Testis (tissue), 2 donors: Measurements from ENCODE around the gene PAIP2B.
"Not testable (repeated sequence)": the region's sequence is repeated elsewhere in the genome, so short reads cannot be mapped to it uniquely, and the experiment has no call there.

ENCODE experiments used
- POLR2A ChIP-seq: fragments of 450-650 bp; IDR thresholded peaks from one replicate; pipeline ENCODE4 v1.6.1; 2017; ENCODE audit warnings: antibody characterized with exemption, mild to moderate bottlenecking, moderate library complexity
- TF ChIP-seq, protein P1 (sequence below), 3 experiments: fragments of 450-650 bp in 2 of 3; fragments of 200-600 bp in 1 of 3; sonication (generic) in 1 of 3; IDR thresholded peaks; one replicate each; pipeline ENCODE4 v1.5.1; 2016 to 2019; ENCODE audit warnings: antibody characterized with exemption in 3 of 3, mild to moderate bottlenecking in 2 of 3, moderate library complexity in 1 of 3

- TF ChIP-seq POLR2A = not testable (repeated sequence)
- TF ChIP-seq, protein P1, sequence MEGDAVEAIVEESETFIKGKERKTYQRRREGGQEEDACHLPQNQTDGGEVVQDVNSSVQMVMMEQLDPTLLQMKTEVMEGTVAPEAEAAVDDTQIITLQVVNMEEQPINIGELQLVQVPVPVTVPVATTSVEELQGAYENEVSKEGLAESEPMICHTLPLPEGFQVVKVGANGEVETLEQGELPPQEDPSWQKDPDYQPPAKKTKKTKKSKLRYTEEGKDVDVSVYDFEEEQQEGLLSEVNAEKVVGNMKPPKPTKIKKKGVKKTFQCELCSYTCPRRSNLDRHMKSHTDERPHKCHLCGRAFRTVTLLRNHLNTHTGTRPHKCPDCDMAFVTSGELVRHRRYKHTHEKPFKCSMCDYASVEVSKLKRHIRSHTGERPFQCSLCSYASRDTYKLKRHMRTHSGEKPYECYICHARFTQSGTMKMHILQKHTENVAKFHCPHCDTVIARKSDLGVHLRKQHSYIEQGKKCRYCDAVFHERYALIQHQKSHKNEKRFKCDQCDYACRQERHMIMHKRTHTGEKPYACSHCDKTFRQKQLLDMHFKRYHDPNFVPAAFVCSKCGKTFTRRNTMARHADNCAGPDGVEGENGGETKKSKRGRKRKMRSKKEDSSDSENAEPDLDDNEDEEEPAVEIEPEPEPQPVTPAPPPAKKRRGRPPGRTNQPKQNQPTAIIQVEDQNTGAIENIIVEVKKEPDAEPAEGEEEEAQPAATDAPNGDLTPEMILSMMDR (IDR thresholded peaks at IDR 0.05) = not testable (repeated sequence)
Observed at GRCh38 chr2:71178836-71179235, 48.1 kb downstream of the PAIP2B start.
